Transverse colon (tissue), 3 donors: Measurements from ENCODE around the gene GBGT1.

Source experiments
- EP300 ChIP-seq: sonication (generic); formaldehyde crosslinking; IDR thresholded peaks from one replicate; pipeline ENCODE4 v1.6.1; 2017; ENCODE audit warnings: antibody characterized with exemption, low read depth
- TF ChIP-seq, protein P1 (sequence below), 5 experiments: fragments of 200-600 bp in 3 of 5; fragments of 450-650 bp in 2 of 5; sonication (generic) in 3 of 5; IDR thresholded peaks; 1 replicate in 2 of 5; 2 replicates in 3 of 5; pipeline ENCODE4 v1.5.1; 2016 to 2017; ENCODE audit warnings: antibody characterized with exemption in 5 of 5, inconsistent platforms in 3 of 5, mild to moderate bottlenecking in 2 of 5, moderate library complexity in 1 of 5

GRCh38 chr9:133155156-133155555 lies 8.6 kb downstream of the GBGT1 start:
- TF ChIP-seq, protein P1, sequence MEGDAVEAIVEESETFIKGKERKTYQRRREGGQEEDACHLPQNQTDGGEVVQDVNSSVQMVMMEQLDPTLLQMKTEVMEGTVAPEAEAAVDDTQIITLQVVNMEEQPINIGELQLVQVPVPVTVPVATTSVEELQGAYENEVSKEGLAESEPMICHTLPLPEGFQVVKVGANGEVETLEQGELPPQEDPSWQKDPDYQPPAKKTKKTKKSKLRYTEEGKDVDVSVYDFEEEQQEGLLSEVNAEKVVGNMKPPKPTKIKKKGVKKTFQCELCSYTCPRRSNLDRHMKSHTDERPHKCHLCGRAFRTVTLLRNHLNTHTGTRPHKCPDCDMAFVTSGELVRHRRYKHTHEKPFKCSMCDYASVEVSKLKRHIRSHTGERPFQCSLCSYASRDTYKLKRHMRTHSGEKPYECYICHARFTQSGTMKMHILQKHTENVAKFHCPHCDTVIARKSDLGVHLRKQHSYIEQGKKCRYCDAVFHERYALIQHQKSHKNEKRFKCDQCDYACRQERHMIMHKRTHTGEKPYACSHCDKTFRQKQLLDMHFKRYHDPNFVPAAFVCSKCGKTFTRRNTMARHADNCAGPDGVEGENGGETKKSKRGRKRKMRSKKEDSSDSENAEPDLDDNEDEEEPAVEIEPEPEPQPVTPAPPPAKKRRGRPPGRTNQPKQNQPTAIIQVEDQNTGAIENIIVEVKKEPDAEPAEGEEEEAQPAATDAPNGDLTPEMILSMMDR (IDR thresholded peaks at IDR 0.05) = no peak
- no peak for TF ChIP-seq EP300
